Endometrial microvascular endothelial cells (primary cell): ENCODE results near the gene SLC9A5. TPM values are rescaled to one million over a fixed set of nuclear protein-coding genes. Genes with fewer than 3 reads are reported as not detected.

Source experiments
- in situ Hi-C: cut with HindIII; loops from 2 replicates; pipeline ENCODE4 v1.10.0; 2017; ENCODE audit warnings: low sequenced_read_pairs, low pct_unique_long_range_greater_than_20kb; ENCODE audit errors: inconsistent ontology term
- total RNA-seq: library from RNA; depleted of rRNA; stranded (reverse); fragments of >200 nt; gene quantifications from one replicate; pipeline ENCODE4 v1.2.3, GENCODE V29; 2015; ENCODE audit errors: inconsistent ontology term

SLC9A5 gene
- total RNA-seq, 1 donor from 2014 or later = 1.7 TPM

DNA sequence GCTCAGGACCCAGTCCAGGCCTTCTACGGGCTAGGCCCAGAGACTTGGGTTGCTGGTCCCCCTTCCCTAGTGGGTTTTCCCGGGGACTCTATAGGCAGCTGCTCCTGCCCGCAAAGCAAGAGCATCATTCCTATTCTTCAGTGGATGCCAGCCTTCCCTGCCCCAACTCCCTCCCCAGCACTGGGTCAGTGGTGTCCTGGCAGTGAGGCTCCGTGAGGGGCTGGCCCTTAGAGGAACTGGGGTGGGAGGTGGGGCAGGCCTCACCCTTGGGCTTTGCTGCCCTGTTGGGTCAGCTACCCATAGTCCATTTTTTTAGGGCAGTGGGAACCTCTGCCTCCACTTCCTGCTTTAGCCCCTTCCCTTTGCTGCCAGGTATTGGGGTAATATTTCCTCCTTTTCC lies 22.7 kb downstream of the SLC9A5 start:
- in situ Hi-C loops = no loop called here

DNA sequence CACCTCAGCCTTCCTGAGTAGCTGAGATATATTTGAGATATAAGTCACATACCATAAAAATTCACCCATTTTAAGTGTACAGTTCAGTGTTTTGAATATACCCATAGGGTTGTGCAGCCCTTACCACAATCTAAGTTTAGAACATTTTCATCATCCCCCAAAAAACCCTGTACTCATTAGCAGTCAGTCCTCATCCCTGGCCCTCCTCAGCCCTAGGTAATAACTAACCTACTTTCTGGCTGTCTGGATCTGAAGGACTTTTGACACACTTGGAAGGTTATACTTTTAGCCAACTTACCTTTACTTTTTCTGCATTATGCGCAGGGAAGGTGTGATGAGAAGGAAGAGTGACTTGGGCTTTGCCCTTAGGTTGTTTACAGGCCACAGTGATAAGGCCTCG lies 26.5 kb downstream of the SLC9A5 start:
- in situ Hi-C loops = loop anchor here (25.0 kb wide), 1 partner anchor 138 kb away; no protein-coding TSS in a partner anchor

DNA sequence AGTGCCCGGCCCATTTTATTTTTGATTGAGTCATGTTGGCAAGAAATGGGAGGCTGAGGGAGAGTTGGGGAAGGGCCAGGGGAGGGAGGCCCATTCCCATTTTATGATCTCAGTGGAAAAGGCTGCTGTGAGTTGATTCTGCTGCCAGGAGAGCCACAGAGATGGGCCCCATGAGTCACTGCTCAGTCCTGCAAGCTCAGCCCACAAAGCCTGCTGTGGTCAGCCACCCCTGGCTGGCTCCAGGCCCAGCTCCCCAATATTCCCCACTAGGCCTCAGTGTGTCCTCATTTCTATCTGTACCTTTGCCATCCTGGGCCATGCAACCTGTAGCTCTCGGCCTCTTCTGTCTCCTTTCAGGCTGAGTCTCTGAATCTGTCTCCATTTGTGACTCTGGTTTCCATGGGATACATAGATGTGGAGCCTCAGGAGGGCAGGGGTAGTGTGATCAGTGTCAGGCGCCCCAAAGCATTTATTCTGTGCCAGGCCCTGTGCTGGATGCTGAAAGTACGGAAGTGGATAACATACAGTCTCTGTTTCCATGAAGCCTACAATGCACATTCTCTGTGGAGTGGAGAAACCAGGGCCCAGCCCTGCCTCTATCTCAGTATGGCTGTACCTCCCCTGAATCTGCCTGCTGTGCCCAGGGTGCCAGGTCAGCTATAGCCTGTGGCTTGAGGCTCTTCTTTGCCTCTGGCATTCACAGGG lies 28.7 kb downstream of the SLC9A5 start:
- in situ Hi-C loops = loop anchor here (25.0 kb wide), 1 partner anchor 140 kb away; no protein-coding TSS in a partner anchor

DNA sequence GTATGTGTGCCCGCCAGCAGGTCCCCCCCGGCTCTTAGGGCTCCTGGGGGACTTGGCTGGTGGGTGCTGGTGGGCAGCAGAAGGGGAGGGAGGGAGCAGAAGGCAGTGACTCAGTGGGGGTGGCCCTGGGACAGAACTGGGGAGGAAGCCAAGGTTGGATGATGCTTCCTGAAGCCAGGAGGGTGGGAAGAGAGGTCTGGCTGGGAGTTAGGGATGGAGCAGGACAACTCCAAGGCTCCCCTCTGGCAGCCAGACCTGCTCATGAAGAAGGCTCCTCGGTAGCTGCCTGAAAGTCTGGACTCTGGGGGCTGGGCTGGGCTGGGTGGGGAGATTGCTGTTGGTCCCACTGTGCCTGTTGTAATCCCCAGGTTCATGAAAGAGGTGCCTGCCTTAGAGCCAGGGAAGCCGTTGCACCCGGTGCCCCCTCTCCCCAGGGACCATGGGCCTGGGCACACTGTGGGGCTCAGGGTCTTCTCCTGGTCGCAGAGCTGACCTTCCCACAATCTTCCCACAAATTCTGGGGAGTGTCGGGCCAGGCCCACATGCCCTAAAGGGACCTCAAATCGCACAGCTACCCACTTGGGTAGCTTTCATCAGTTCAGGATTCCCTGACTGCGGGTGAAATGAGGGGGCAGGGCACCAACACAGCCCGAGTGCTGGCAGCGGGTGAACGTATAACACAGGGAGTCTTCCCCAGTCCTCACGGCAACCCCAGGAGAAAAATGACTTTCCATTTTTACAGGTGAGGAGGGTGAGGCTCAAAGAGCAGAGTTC lies 29.4 kb downstream of the SLC9A5 start:
- in situ Hi-C loops = loop anchor here (25.0 kb wide), 1 partner anchor 141 kb away; no protein-coding TSS in a partner anchor

DNA sequence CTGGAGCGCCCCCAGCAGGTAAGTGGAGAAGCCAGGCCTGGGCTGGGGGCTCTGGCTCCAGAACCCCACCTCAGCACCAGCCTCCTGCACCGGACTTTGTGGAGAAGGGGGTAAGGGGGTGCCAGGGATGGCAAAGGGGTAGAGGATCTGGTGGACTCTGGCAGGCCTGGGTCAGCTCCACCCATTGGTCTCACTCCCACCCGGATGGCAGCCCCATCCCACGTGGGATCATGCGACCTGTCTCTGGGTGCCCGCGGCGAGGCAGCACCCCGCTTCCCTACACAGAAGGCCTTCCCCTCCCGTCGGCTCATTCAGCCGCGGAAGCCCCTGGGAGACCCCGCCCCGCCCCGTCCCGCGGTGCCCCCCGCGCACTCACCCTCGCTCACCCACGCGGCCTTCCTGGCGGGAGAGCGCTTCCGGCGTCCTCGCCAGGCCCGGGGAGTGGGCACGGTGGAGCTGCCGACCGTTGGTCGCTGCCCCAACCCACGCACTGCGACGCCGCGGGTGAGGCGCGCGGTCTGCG lies 30.1 kb downstream of the SLC9A5 start:
- in situ Hi-C loops = loop anchor here (25.0 kb wide), 1 partner anchor 142 kb away; no protein-coding TSS in a partner anchor

DNA sequence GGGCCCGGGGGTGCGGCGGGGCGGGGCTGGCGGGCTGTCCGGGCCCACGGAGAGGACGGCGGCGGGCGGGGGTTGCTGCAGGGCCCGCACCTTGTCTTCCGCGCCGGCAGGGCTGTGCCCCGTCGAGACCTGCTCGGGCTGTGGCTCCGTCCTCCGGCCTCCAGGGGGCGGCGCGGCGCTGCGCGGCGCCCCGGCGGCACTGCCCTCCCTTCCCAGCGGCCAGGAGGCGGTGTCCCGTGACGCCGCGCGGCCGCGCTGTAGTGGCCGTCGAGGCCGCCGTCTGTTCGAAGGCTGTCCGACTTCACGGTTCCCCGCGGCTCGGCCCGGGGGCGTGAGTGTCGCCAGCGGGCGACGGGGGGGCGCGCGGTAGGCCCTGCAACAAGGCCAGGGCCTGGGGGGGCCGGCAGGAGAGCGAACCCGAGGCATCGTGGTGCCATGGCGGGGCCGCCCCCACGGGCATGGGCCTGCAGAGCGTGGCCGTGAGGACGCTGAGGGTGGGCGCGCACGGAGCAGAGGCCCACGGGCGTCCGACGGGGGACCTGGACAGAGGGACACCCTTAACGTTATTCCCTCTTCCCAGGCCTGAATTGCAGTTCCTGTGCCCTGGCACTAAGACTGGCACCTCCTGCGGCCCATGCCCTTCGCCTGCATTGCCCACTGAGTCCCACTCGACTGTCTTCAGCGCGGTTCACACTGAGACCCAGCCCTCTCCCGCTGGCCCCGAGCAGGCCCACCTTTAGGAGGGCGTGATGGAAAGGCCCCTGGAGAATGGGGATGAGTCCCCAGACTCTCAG lies 30.7 kb downstream of the SLC9A5 start, which contains the start of gene PLEKHG4:
TSS of gene PLEKHG4 (plus strand) at position 237 of the 794 bp plus-strand sequence. CDS start at position 750, 513 bp downstream.
- in situ Hi-C loops = loop anchor here (25.0 kb wide), 1 partner anchor 142 kb away; no protein-coding TSS in a partner anchor

DNA sequence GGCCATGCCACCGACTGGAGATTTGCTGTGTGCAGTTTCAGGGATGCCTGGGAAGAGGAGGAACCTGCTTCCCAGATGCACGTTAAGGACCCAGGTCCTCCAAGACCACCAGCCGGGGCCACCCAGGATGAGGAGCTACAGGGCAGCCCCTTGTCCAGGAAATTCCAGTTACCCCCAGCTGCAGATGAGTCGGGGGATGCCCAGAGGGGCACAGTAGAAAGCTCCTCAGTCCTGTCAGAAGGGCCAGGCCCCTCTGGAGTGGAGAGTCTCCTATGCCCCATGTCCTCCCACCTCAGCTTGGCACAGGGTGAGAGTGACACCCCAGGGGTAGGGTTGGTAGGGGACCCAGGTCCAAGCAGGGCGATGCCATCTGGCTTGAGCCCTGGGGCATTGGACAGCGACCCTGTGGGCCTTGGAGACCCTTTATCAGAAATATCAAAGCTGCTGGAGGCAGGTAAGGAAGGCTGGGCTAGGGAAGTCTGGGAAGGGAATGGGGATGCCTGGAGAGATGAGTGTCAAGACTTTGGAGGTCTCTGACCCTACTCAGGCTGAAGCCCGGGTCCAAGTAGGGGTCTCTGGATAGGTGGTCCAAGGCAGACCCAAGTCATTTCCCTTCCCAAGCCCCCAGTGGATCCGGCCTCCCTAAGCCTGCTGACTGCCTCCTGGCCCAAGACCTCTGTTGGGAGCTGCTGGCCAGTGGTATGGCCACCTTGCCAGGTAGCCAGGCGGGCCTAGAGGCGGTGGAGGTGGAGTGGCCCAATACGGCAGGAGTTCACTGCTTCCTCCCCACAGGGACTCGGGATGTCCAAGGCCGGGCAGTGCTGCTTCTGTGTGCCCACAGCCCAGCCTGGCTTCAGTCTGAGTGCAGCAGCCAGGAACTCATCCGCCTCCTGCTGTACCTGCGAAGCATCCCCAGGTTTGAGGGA lies 31.6 kb downstream of the SLC9A5 start:
- in situ Hi-C loops = loop anchor here (25.0 kb wide), 1 partner anchor 143 kb away; no protein-coding TSS in a partner anchor

DNA sequence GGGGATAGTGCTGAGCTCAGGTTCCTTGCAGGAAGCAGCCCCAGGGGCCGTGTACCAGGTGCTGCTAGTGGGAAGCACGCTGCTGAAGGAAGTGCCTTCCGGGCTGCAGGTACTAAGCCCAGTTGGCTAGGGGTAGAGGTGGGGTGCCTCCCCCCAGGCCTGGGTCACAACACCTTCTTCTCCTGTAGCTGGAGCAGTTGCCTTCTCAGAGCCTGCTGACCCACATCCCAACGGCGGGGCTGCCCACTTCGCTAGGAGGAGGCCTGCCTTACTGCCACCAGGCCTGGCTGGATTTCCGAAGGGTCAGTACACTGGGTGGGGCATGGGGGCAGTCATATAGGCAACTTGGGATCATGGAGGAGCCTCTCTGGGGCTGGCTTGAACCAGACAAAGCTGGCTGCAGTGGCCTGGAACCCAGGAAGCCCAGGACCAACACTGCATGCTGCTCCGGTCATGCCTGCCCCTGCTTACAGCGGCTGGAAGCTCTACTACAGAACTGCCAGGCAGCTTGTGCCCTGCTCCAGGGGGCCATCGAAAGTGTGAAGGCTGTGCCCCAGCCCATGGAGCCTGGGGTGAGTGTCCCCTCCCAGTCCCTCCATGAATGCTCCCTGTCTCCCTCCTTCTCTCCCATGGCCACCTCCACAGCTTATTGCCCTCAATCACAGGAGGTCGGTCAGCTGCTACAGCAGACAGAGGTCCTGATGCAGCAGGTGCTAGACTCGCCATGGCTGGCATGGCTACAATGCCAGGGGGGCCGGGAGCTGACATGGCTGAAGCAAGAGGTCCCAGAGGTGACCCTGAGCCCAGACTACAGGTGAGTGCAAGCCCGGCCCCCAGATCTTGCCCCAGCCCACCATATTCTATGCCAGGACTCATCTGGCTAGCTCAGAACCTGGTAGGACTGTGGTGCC lies 33.0 kb downstream of the SLC9A5 start:
- in situ Hi-C loops = loop anchor here (25.0 kb wide), 1 partner anchor 144 kb away; no protein-coding TSS in a partner anchor

GRCh38 chr16:67282447-67282805 lies 33.6 kb downstream of the SLC9A5 start:
- in situ Hi-C loops = loop anchor here (25.0 kb wide), 1 partner anchor 145 kb away; no protein-coding TSS in a partner anchor

GRCh38 chr16:67283039-67283825 lies 34.5 kb downstream of the SLC9A5 start:
- in situ Hi-C loops = loop anchor here (25.0 kb wide), 1 partner anchor 146 kb away; no protein-coding TSS in a partner anchor

DNA sequence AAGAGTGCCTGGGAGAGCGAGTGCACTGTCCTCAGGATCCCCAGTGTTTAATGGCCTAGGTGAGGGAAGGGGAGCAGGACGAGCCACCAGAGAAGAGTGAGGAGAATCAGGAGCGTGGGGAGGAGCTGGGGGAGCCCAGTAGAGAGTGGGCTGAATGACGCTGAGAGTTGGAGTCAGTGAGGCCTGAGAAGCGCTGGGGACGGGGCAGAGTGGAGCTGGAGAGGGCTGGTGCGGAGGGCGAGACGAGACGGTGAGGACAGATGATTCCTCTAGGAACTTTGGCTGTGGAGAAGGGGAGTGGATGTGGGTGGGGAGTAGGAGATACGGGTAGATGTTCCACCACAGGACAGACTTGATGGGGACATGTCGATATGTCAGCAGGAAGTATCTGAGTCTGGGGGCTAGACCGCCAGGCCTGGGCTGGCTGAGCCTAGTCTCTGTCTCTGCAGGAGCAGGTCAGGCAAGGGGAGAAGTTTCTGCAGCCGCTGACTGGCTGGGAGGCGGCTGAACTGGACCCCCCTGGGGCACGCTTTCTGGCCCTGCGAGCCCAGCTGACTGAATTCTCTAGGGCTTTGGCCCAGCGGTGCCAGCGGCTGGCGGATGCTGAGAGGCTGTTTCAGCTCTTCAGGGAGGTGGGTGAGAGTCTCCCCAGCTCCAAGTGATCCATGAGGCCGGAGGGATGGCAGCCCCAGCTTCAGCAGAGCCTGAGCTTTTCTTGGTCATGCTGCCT lies 35.2 kb downstream of the SLC9A5 start:
- in situ Hi-C loops = loop anchor here (25.0 kb wide), 1 partner anchor 147 kb away; no protein-coding TSS in a partner anchor

DNA sequence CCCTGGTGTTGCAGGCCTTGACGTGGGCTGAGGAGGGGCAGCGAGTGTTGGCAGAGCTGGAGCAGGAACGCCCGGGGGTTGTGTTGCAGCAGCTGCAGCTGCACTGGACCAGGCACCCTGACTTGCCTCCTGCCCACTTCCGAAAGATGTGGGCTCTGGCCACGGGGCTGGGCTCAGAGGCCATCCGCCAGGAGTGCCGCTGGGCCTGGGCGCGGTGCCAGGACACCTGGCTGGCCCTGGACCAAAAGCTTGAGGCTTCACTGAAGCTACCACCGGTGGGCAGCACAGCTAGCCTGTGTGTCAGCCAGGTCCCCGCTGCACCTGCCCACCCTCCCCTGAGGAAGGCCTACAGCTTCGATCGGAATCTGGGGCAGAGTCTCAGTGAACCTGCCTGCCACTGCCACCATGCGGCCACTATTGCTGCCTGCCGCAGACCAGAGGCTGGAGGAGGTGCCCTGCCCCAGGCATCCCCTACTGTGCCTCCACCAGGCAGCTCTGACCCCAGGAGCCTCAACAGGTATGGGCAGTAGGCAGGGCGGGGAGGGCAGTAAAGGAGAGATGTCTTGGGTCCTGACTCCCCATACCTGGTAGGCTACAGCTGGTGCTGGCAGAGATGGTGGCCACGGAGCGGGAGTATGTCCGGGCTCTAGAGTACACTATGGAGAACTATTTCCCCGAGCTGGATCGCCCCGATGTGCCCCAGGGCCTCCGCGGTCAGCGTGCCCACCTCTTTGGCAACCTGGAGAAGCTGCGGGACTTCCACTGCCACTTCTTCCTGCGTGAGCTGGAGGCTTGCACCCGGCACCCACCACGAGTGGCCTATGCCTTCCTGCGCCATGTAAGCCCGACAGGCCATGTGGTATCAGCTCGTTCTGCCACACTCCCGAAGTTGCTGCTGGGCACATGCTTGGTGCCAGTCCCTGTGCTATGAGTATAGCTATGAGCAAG lies 36.2 kb downstream of the SLC9A5 start:
- in situ Hi-C loops = loop anchor here (25.0 kb wide), 1 partner anchor 148 kb away; no protein-coding TSS in a partner anchor

DNA sequence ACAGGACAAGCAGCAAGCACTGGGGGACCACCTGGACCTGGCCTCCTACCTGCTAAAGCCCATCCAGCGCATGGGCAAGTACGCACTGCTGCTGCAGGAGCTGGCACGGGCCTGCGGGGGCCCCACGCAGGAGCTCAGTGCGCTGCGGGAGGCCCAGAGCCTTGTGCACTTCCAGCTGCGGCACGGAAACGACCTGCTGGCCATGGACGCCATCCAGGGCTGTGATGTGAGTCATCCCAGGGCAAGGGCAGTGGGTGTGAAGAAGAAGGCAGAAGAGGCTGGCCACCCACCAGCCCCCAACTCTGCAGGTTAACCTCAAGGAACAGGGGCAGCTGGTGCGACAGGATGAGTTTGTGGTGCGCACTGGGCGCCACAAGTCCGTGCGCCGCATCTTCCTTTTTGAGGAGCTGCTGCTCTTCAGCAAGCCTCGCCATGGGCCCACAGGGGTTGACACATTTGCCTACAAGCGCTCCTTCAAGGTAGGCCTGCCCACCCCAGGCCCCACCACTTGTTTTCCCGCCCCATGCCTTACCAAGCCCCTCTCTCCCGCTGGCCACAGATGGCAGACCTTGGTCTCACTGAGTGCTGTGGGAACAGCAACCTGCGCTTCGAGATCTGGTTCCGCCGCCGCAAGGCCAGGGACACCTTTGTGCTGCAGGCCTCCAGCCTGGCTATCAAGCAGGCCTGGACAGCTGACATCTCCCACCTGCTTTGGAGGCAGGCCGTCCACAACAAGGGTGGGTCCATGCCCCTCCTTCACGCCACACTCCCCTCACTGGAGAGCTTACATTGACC lies 37.9 kb downstream of the SLC9A5 start:
- in situ Hi-C loops = loop anchor here (25.0 kb wide), 1 partner anchor 149 kb away; no protein-coding TSS in a partner anchor
